B cell (primary cell): ENCODE results near the gene FLYWCH2.

Experiments used
- CTCF ChIP-seq: fragments of 200-600 bp; IDR thresholded peaks from one replicate; pipeline ENCODE4 v1.8.0; 2022; ENCODE audit warnings: antibody characterized with exemption, mild to moderate bottlenecking
- EZH2 ChIP-seq: IDR thresholded peaks from 2 replicates; pipeline ENCODE4 v1.6.1; 2012; ENCODE audit warnings: borderline replicate concordance, low read depth, mild to moderate bottlenecking, moderate library complexity, low read length; ENCODE audit not compliant: insufficient read depth, poor library complexity, severe bottlenecking

DNA sequence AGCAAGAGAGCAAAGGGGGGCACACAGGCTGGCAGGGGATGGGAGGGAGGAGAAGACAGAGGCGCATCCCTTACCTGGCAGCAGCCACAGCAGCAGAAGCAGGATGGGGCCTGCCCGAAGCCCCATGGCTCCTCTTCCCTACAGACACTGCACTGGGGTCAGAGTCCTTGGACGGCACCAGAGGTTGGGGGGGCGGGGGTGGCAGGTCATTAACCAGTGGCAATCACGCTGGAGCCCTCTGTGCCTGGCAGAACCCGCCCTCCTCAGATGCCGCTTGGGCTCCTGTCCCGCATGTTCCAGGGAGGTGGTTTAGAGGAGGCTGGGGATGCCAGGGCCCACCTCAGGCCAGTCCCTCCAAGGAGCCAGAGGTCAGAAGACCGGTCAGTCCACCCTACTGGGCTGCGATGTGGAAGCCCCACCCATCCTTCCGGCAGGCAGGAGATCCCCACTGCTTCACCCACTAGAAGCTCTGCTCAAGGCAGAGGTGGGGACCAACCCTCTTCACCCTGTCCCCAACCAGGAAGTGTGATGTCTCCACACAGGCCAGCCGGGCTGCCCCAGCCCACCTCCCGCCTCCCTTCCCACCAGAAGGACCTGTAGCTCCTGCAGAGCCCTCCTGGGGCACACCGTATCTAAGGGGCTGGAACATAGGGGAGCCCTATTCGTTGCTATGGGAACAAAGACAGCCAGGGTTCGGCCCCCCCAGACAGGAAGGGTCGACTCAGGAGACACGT, 41.2 kb upstream of the FLYWCH2 start:
- TF ChIP-seq CTCF (no peak), EZH2 (no peak)
